GM12875 (cell line): ENCODE measurements around the gene THAP8.

ENCODE experiments used
- H3K4me3 ChIP-seq: one replicate; pipeline ENCODE4 v1.5.1; 2011; ENCODE audit warnings: low read depth, low read length, control low read depth
- TF ChIP-seq, protein P1 (sequence below): IDR thresholded peaks from 2 replicates; pipeline ENCODE4 v1.5.1; 2011; ENCODE audit warnings: low read depth, mild to moderate bottlenecking, control low read depth, inconsistent platforms, low read length, moderate library complexity, borderline replicate concordance; ENCODE audit not compliant: insufficient read depth

THAP8 gene

DNA sequence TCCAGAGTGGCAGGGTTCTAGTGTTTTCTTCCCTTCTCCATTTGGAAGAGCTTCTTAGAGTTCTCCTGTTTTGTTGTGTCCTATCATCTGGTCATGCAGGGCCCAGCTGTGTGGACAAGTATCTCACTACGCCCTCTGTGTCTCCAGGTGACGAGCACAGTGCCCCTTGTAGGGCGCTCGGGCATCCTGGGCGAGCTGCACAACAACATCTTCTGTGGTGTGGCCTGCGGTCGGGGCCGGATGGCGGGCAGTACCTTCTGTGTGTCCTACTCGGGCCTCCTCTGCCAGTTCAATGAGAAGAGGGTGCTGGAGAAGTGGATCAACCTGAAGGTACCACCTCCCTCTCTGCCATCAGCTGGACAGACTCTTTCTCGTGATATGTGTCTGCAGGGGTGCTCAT lies 13.6 kb upstream of the THAP8 start:
- TF ChIP-seq, protein P1, sequence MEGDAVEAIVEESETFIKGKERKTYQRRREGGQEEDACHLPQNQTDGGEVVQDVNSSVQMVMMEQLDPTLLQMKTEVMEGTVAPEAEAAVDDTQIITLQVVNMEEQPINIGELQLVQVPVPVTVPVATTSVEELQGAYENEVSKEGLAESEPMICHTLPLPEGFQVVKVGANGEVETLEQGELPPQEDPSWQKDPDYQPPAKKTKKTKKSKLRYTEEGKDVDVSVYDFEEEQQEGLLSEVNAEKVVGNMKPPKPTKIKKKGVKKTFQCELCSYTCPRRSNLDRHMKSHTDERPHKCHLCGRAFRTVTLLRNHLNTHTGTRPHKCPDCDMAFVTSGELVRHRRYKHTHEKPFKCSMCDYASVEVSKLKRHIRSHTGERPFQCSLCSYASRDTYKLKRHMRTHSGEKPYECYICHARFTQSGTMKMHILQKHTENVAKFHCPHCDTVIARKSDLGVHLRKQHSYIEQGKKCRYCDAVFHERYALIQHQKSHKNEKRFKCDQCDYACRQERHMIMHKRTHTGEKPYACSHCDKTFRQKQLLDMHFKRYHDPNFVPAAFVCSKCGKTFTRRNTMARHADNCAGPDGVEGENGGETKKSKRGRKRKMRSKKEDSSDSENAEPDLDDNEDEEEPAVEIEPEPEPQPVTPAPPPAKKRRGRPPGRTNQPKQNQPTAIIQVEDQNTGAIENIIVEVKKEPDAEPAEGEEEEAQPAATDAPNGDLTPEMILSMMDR: no peak
- H3K4me3 ChIP-seq: no peak overlapping the region

DNA sequence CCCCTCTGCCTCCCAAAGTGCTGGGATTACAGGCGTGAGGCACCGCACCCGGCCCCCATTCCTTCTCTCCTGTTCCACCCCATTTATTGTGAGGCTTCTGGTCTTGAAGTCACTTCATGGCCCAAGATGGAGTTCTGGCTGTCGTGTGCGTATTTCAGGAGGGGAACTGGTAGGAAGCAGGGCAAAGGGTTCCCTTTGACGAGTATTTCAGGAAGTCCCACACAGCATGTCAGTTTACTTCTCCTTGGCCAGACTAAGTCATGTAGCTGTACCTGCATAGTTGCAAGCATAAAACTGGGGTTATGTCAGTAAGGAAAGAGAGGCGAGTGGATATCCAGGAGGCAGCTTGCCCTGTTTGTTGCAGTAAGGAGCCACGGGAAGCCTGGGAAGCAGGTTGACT lies 10.7 kb upstream of the THAP8 start:
- no peak overlapping the region for H3K4me3 ChIP-seq
- TF ChIP-seq, protein P1: no peak

DNA sequence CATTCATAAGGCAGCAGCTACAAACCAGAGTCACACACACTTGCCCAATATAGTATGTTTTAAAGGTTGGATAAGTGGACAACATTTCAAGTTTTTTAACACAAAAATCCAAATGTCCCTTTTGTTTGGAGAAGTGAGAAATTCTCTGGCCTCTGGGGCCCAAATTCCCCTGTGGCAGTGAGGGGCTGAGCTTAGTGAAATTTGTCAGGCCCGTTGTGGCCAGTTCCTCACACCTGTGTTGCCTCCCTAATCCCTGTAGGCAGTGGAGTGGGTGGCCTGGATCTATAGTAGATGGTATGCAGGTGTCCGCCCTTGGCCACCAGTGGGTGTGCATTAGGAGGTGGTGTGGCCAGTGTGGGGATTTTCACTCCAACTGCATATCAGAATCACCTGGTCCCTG lies 7.3 kb upstream of the THAP8 start:
- H3K4me3 ChIP-seq: no peak overlapping the region
- TF ChIP-seq, protein P1: no peak

DNA sequence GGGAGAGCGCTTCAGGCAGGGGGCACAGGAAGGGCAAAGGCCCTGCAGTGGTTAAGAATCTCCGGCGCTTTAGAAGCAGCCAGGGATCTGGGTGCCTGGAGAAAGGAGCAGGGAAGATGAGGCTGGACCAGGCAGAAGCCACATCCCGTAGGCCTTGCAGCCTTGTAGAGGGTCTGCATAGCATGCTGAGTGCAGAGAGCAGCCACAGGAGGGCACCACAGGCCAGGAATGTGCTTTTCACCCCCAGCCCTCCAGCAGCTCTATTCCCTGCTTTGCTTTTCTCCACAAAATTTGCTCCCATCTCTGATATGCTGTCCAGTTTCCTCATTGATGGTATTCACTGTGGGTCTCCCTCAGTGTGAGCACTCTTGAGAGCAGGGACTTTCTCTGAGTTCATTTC lies 6.3 kb upstream of the THAP8 start:
- TF ChIP-seq, protein P1: peak; percentile 55
- H3K4me3 ChIP-seq: no peak overlapping the region

DNA sequence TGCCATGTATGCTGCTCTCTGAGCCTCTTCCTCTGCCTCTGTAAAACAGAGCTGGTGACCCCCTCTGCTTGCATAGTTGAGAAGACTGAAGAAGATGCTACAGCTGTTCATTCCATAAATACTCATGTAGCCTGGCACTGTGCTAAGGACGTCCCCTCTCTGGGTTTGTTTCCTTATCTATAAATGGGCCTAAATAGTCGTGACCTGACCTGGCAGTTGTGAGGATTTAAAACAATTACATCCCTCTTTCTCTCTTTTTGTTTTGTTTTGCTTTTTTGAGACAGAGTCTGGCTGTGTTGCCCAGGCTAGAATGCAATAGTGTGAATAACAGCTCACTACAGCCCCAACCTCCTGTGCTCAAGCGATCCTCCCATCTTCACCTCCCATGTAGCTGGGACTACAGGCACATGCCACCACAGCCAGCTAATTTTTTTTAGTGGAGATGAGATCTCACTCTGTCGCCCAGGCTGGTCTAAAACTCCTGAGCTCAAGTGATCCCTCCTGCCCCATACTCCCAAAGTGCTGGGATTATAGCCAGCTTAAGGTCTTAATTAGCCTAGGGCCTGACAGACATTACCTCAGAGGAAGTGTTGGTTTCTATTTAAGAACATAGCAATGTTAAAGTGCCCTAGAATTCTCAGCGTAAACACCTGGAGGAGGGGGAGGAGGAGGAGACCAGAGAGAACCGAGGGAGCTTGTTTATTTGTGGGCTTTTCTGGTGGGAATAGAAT lies 5.3 kb upstream of the THAP8 start:
- TF ChIP-seq, protein P1: no peak
- no peak overlapping the region for H3K4me3 ChIP-seq

DNA sequence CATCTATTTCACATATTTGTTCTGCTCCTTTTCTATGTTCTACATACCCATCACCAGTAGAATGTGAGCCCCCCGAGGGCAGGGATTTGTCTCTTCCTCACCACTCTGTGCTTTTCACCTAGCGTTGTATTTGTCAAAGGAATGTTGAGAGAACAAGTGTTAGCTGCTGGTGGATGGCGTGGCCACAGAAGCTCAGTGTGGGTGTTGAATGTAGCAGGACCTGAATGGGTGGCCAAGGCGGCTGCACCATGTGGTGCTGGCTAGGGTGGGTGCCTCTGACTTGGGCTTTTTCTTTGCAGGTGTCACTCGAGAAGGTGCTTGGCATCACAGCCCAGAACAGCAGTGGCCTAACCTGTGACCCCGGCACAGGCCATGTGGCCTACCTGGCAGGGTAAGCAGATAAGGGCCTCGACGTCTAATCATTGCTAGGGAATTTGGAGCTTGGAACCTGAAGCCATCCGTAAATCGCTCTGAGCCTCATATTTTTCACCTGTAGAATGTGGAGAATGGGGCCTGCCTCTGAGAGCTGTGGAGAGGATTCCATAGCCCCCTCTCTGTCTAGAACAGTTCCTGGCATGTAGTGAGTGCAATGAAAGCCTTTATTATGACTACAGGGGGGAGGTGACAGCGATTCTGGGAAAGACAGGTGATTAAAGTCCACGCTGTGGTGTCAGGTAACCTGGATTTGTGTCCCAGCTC lies 4.5 kb upstream of the THAP8 start:
- TF ChIP-seq, protein P1: no peak
- no peak overlapping the region for H3K4me3 ChIP-seq
